Heart right ventricle (tissue), 16 donors: ENCODE data around the gene PSKH1. TPM values are rescaled to one million over a fixed set of nuclear protein-coding genes. Genes with fewer than 3 reads are reported as not detected.
A peak's percentile ranks its signal among the peaks of the same experiment; 100 is the strongest.
"Not testable (repeated sequence)": the region's sequence is repeated elsewhere in the genome, so short reads cannot be mapped to it uniquely, and the experiment has no call there.

ENCODE experiments used
- ATAC-seq, 8 donors: fragments of 200-7000 bp; cut with Tn5 transposase; one replicate each; pipeline ENCODE4 v1.9.1; 2020; ENCODE audit warnings: mild to moderate bottlenecking in 8 of 8, moderate library complexity in 8 of 8, moderate number of reproducible peaks in 1 of 8
- DNase-seq, 2 donors: peaks; one replicate each; pipeline ENCODE4 v3.0.0-alpha.2; 2020
- H3K27ac ChIP-seq, 10 donors: fragments of 200-600 bp; sonication (generic) in 2 of 10; one replicate each; pipeline versions ENCODE4 v1.5.0 to v1.8.0; 2020 to 2022; ENCODE audit warnings: mild to moderate bottlenecking in 3 of 10
- H3K27me3 ChIP-seq, 7 donors: fragments of 200-600 bp; one replicate each; pipeline ENCODE4 v1.8.0; 2021 to 2022; ENCODE audit warnings: mild to moderate bottlenecking in 2 of 7
- H3K36me3 ChIP-seq, 9 donors: fragments of 200-600 bp; sonication (generic) in 1 of 9; one replicate each; pipeline versions ENCODE4 v1.5.0 to v1.8.0; 2020 to 2022; ENCODE audit warnings: mild to moderate bottlenecking in 2 of 9
- H3K4me1 ChIP-seq, 9 donors: fragments of 200-600 bp; sonication (generic) in 1 of 9; one replicate each; pipeline versions ENCODE4 v1.5.0 to v1.8.0; 2020 to 2022; ENCODE audit warnings: mild to moderate bottlenecking in 4 of 9
- H3K4me3 ChIP-seq, 10 donors: fragments of 200-600 bp; sonication (generic) in 2 of 10; one replicate each; pipeline versions ENCODE4 v1.5.0 to v1.8.0; 2020 to 2022; ENCODE audit warnings: mild to moderate bottlenecking in 7 of 10, moderate library complexity in 2 of 10
- H3K9me3 ChIP-seq, 11 donors: fragments of 200-600 bp in 10 of 11; sonication (generic) in 2 of 11; one replicate each; pipeline versions ENCODE4 v1.5.0 to v1.8.0; 2013 to 2022; ENCODE audit warnings: mild to moderate bottlenecking in 2 of 11, control low read depth in 1 of 11, moderate library complexity in 1 of 11
- WGBS, 2 donors: extraction: QIAGEN DNeasy Blood & Tissue Kit; methylation state at CpG; one replicate each; pipeline ENCODE4 v1.1.7; 2013; ENCODE audit warnings: inconsistent platforms in 1 of 2; 5-methylcytosine and 5-hydroxymethylcytosine counted together
- intact Hi-C, 10 donors: fragments of 100-400 bp; cut with DNase I; formaldehyde crosslinking; loops; one replicate each; pipeline versions ENCODE4 v1.11.1 to v1.14.2; 2022
- polyA plus RNA-seq, 2 donors: library from polyadenylated mRNA; stranded (reverse); fragments of 200-250 nt; gene quantifications; one replicate each; pipeline ENCODE4 v1.2.3, GENCODE V29; 2013
- total RNA-seq, 10 donors: library from RNA; stranded (reverse); fragmentation: NEBNext Ultra II Directional in 3 of 10; extraction: Animal tissue kit (Norgen Biotek cat#: 25700) in 3 of 10; gene quantifications; one replicate each; pipeline versions ENCODE4 v1.2.1 to v1.2.4, GENCODE V29; 2021 to 2023
- TF ChIP-seq, protein P1 (sequence below), 9 donors: fragments of 200-600 bp; sonication (generic) in 2 of 9; IDR thresholded peaks; one replicate each; pipeline versions ENCODE4 v1.5.0 to v1.8.0; 2021 to 2022; ENCODE audit warnings: antibody characterized with exemption in 9 of 9, mild to moderate bottlenecking in 5 of 9, moderate library complexity in 1 of 9
- donor health status: Arrhythmogenic right ventricular cardiomyopathy.
- donor health status: ischemic (EF 13 %, LVEDD 7.1; RV severe dilation, severe dysfunction).
- donor health status: healthy with polysubstance abuse.
- donor health status: DM: no; HTN: yes; CAD: no.
- donor health status: DM: no; HTN: no; CAD: no.
- donor health status: ischemic (EF 25% LVEDD 6.9; RV normal size, moderate dysfunction).
- donor health status: ischemic (EF 25% LVEDD 5.7; RV mildly dilated, moderate dysfunction).
- donor health status: healthy.
- donor health status: DM: yes; HTN: yes; CAD: no.
- donor health status: Ischemic cardiomyopathy.
- donor health status: ischemic (EF 35%, LVEDD 5.7; RV mildly dilated, moderate dysfunction).
- donor health status: nonischemic (EF 11% LVEDD 7.7; RV severe dilation, severe dysfunction).
- donor health status: DM: yes; HTN: yes; CAD: no.
- donor health status: PGD.
- donor health status: ischemic (EF 29% LVEDD 5.4; RV normal size, mild dysfunction).
- donor health status: nonischemic (EF 23%, LVEDD 6.1; RV moderate dilation, normal function).

PSKH1 gene
- total and polyA plus RNA-seq, 12 donors: 15.7 to 24.5 (median 20.5) TPM

DNA sequence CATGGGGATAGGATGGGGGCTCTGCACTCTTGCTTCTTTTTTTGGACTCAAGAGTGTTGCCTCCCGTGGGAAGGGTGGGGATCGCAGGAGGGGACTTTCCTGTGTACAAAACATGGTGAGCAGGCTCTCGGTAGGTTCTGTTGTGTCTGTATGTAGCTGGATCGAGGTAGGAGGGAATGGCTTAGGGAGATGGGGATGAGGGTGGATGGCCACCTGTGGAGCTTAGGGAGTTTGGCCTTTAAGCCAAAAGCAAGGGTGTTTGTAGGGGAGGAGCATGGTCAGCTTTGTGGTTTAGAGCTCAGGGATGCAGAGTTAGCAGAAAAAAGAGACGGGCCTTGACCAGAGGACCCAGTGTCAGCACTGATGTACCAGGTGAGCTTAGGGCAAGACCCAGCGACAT, 31.2 kb upstream of the PSKH1 start:
- Histone ChIP-seq H3K27ac (peak overlapping the region in 9 of 10 donors; percentile 13 to 93 (median 90)), H3K27me3 (no peaks in the 10 kb centered on the region), H3K9me3 (no peaks in the 10 kb centered on the region), H3K4me1 (peaks cover 43 to 79% (median 69%) of the 10 kb centered on the region in 9 donors), H3K4me3 (no peak overlapping the region), H3K36me3 (peaks cover 0 to 40% (median 11%) of the 10 kb centered on the region in 9 donors)
- TF ChIP-seq, protein P1, sequence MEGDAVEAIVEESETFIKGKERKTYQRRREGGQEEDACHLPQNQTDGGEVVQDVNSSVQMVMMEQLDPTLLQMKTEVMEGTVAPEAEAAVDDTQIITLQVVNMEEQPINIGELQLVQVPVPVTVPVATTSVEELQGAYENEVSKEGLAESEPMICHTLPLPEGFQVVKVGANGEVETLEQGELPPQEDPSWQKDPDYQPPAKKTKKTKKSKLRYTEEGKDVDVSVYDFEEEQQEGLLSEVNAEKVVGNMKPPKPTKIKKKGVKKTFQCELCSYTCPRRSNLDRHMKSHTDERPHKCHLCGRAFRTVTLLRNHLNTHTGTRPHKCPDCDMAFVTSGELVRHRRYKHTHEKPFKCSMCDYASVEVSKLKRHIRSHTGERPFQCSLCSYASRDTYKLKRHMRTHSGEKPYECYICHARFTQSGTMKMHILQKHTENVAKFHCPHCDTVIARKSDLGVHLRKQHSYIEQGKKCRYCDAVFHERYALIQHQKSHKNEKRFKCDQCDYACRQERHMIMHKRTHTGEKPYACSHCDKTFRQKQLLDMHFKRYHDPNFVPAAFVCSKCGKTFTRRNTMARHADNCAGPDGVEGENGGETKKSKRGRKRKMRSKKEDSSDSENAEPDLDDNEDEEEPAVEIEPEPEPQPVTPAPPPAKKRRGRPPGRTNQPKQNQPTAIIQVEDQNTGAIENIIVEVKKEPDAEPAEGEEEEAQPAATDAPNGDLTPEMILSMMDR (IDR thresholded peaks at IDR 0.05): no peak
- ATAC-seq (no peak), DNase-seq (no peak)
- intact Hi-C loops: loop anchor here in 2 of 10 donors (2.0 kb wide), 1 partner anchor 15 kb away; the partner anchor contains the start of genes CENPT (in 2 of the 2) and NUTF2 (in 2 of the 2)
- WGBS, 2 donors: 68 to 74% methylated on average over 6 of the region's 6 CpGs

DNA sequence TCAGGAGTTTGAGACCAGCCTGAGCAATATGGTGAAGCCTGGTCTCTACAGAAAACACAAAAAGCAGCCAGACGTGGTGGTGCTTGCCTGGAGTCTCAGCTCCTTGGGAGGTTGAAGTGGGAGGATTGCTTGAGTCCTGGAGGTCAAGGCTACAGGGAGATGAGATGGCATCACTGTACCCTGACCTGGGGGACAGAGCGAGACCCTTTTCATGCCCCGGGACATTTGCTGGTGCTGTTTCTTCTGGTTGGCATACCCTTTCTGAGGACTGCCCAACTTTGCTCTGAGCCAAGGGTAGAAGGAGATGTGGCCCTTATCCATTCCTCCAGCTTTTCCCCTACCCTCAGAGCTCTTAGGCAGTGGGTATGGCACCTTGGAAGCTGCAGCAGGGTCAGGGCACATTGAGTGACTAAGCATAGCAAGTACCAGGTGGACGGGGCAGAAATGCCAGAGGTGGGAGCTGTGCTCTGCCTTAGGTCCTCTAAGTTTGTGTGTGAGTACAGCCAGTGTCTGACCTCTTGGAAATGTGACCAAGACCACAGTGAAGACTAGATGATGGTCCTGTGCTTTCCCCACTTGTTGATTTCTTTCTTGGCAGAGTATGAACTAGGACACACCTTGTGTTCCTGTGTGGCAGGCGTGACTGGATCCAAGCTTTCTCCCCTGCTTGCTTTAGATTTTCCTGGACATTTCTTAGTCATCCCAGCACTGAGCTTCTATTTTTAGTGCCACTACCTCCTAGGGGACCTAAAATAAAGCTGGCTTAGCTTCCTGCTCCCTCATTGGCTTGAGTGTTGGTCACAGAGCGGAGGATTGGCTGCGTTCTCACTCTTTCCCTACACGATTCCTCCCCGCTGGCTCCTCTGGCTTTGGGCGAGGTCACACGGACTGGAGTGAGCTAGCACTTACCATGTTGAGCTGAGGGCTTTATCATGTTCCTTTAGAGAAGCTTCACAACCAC, 30.2 kb upstream of the PSKH1 start:
- TF ChIP-seq, protein P1 (IDR thresholded peaks at IDR 0.05): no peak
- peak overlapping the region; percentile 80 to 93 (median 90) for H3K27ac ChIP-seq
- no peaks in the 10 kb centered on the region for H3K9me3 ChIP-seq
- H3K4me1 ChIP-seq: peaks cover 35 to 69% (median 59%) of the 10 kb centered on the region in 9 donors
- 35 to 39% methylated on average over 11 of the region's 11 CpGs for WGBS, 2 donors
- H3K36me3 ChIP-seq: peaks cover 0 to 50% (median 21%) of the 10 kb centered on the region in 9 donors
- no peaks in the 10 kb centered on the region for H3K27me3 ChIP-seq
- ATAC-seq (peak; percentile 88 to 95 (median 94)), DNase-seq (peak; percentile 76 to 89)
- H3K4me3 ChIP-seq: peak overlapping the region in 5 of 10 donors; percentile 10 to 25 (median 12)
- intact Hi-C loops: loop anchor here in 2 of 10 donors (2.0 kb wide), 1 partner anchor 16 kb away; the partner anchor contains the start of genes CENPT (in 2 of the 2) and NUTF2 (in 2 of the 2)

DNA sequence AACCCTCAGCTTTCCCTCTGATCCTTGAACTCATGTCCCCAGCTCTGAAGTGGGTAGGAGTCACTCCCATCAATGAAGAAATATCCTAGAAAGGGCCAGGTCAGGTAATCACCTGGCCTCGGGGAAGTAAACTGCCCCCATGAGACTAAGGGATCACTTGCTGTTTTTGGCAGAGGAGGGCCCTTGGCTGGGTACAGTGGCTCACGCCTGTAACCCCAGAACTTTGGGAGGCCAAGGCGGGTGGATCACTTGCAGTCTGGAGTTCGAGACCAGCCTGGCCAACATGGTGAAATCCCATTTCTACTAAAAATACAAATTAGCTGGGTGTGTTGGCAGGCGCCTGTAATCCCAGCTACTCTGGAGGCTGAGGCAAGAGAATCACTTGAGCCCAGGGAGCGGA, 29.0 kb upstream of the PSKH1 start:
- Histone ChIP-seq H3K4me1 (peaks cover 28 to 57% (median 48%) of the 10 kb centered on the region in 9 donors), H3K36me3 (peaks cover 0 to 62% (median 32%) of the 10 kb centered on the region in 9 donors), H3K27ac (peak overlapping the region; percentile 80 to 93 (median 90))
- ATAC-seq, H3K4me3 ChIP-seq, DNase-seq, H3K27me3 ChIP-seq, H3K9me3 ChIP-seq, intact Hi-C loops: not testable (repeated sequence)
- 94 to 98% methylated on average over 6 of the region's 6 CpGs for WGBS, 2 donors

DNA sequence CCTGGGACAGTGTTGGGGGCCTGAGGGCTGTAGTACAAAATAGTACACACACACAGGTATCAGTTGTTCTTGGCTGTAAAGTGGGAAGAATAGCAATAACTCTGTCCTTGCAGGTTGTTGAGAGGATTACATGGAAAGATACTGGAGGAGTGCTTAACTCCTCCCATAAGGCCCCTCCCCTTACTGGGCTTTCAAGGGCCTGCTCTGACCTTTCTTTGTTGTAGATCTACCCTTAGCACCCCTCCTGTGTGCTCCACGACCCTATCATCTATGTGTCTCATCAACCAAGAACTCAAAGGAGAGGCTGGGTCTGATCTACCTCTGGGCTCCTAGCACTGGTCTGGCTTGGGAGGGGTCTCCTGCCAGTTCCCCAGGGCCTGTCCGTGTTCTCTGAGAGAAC, 28.5 kb upstream of the PSKH1 start:
- Histone ChIP-seq H3K4me1 (peaks cover 28 to 56% (median 47%) of the 10 kb centered on the region in 9 donors), H3K27ac (peak overlapping the region in 6 of 10 donors; percentile 87 to 92 (median 90)), H3K4me3 (no peak overlapping the region), H3K27me3 (no peaks in the 10 kb centered on the region), H3K36me3 (peaks cover 0 to 67% (median 33%) of the 10 kb centered on the region in 9 donors), H3K9me3 (no peaks in the 10 kb centered on the region)
- intact Hi-C loops: no loop called here
- ATAC-seq (no peak), DNase-seq (no peak)
- WGBS, 2 donors: 86 to 89% methylated on average over 2 of the region's 2 CpGs
- TF ChIP-seq, protein P1 (IDR thresholded peaks at IDR 0.05): no peak
